Cardiac muscle cell (in vitro differentiated cells and primary cell): ENCODE measurements around the gene FAM131A. TPM values are rescaled to one million over a fixed set of nuclear protein-coding genes. Genes with fewer than 3 reads are reported as not detected.
A peak's percentile ranks its signal among the peaks of the same experiment; 100 is the strongest.

ENCODE experiments used
- DNase-seq, 2 donors: peaks; one replicate each; pipeline versions ENCODE4 v3.0.0 to v3.0.0-alpha.2; 2010 to 2017; ENCODE audit warnings: low read depth in 1 of 2, low spot score in 1 of 2
- H3K27ac ChIP-seq: fragments of 200-600 bp; sonication (generic); 2 replicates; pipeline ENCODE4 v1.5.1; 2016
- H3K27me3 ChIP-seq: fragments of 200-600 bp; sonication (generic); 2 replicates; pipeline ENCODE4 v1.6.0; 2016; ENCODE audit warnings: control low read depth
- H3K36me3 ChIP-seq: fragments of 200-600 bp; sonication (generic); 2 replicates; pipeline ENCODE4 v1.5.1; 2016; ENCODE audit warnings: control low read depth
- H3K4me1 ChIP-seq: fragments of 200-600 bp; sonication (generic); 2 replicates; pipeline ENCODE4 v1.8.1; 2017; ENCODE audit warnings: low read depth, mild to moderate bottlenecking, mixed run types
- H3K4me3 ChIP-seq: fragments of 200-600 bp; sonication (generic); 2 replicates; pipeline ENCODE4 v1.5.1; 2016; ENCODE audit warnings: mild to moderate bottlenecking
- H3K9me3 ChIP-seq: fragments of 200-600 bp; sonication (generic); 2 replicates; pipeline ENCODE4 v1.5.1; 2017; ENCODE audit warnings: low read depth, mild to moderate bottlenecking, control low read depth
- CTCF ChIP-seq: IDR thresholded peaks from 2 replicates; pipeline ENCODE4 v1.5.1; 2012; ENCODE audit warnings: low read depth, mild to moderate bottlenecking, low read length
- polyA plus RNA-seq: library from polyadenylated mRNA; unstranded; fragments of >200 nt; fragmentation: Nextera tagmentation; extraction: Ambion mirVana; gene quantifications from 2 replicates; pipeline ENCODE4 v1.2.1, GENCODE V29; 2016
- total RNA-seq: library from RNA; depleted of rRNA; stranded (reverse); fragments of >200 nt; gene quantifications from 2 replicates; pipeline ENCODE4 v1.2.3, GENCODE V29; 2016

FAM131A gene
- total and polyA plus RNA-seq, 2 experiments from 2014 or later, result 9.6 to 34.3 TPM

GRCh38 chr3:184325715-184326369 lies 11.6 kb upstream of the FAM131A start:
- Histone ChIP-seq H3K4me3 (no peak overlapping the region), H3K4me1 (no peaks in the 10 kb centered on the region), H3K9me3 (no peaks in the 10 kb centered on the region), H3K27me3 (no peaks in the 10 kb centered on the region), H3K36me3 (peaks cover 97% of the 10 kb centered on the region), H3K27ac (no peak overlapping the region)
- DNase-seq, result no peak
- TF ChIP-seq CTCF, result no peak

- no peak for DNase-seq
- no peak for TF ChIP-seq CTCF
- Histone ChIP-seq H3K27me3 (no peaks in the 10 kb centered on the region), H3K27ac (no peak overlapping the region), H3K9me3 (no peaks in the 10 kb centered on the region), H3K4me3 (no peak overlapping the region), H3K36me3 (peaks cover 96% of the 10 kb centered on the region), H3K4me1 (no peaks in the 10 kb centered on the region)
Observed at GRCh38 chr3:184327171-184327570, 10.2 kb upstream of the FAM131A start.

- Histone ChIP-seq H3K27me3 (no peaks in the 10 kb centered on the region), H3K36me3 (peaks cover 92% of the 10 kb centered on the region), H3K4me3 (no peak overlapping the region), H3K4me1 (no peaks in the 10 kb centered on the region), H3K27ac (no peak overlapping the region), H3K9me3 (no peaks in the 10 kb centered on the region)
- TF ChIP-seq CTCF, result no peak
- no peak for DNase-seq
Observed at GRCh38 chr3:184328516-184328915, 8.9 kb upstream of the FAM131A start.

- Histone ChIP-seq H3K9me3 (no peaks in the 10 kb centered on the region), H3K27ac (peak overlapping the region; percentile 50), H3K4me1 (no peaks in the 10 kb centered on the region), H3K4me3 (no peak overlapping the region), H3K27me3 (no peaks in the 10 kb centered on the region), H3K36me3 (peaks cover 65% of the 10 kb centered on the region)
- TF ChIP-seq CTCF, result no peak
- DNase-seq, result peak in 1 of 2 donors; percentile 87
Observed at GRCh38 chr3:184332370-184333090, 4.9 kb upstream of the FAM131A start.

- no peak for DNase-seq
- Histone ChIP-seq H3K27me3 (no peaks in the 10 kb centered on the region), H3K9me3 (no peaks in the 10 kb centered on the region), H3K4me3 (no peak overlapping the region), H3K36me3 (peaks cover 58% of the 10 kb centered on the region), H3K4me1 (no peaks in the 10 kb centered on the region), H3K27ac (peak overlapping the region; percentile 12)
- TF ChIP-seq CTCF, result no peak
Observed at GRCh38 chr3:184333190-184333589, 4.2 kb upstream of the FAM131A start.
